K562 (cell line): ENCODE measurements around the gene ANAPC5.

Experiments used
- BMI1 ChIP-seq: fragments of 150-350 bp; IDR thresholded peaks from 2 replicates; pipeline ENCODE4 v1.6.1; 2014; ENCODE audit warnings: low read length
- DEAF1 ChIP-seq: fragments of 450-650 bp; formaldehyde crosslinking; IDR thresholded peaks from 2 replicates; pipeline ENCODE4 v1.4.0; 2020; ENCODE audit warnings: mild to moderate bottlenecking, moderate library complexity
- EP300 ChIP-seq: IDR thresholded peaks from 2 replicates; pipeline ENCODE4 v1.6.1; 2012; ENCODE audit warnings: low read length, improper control_type of control experiment
- EZH2 ChIP-seq: IDR thresholded peaks from 2 replicates; pipeline ENCODE4 v1.6.1; 2012; ENCODE audit warnings: low read depth, mild to moderate bottlenecking, inconsistent platforms, low read length, borderline replicate concordance
- POLR2AphosphoS5 ChIP-seq: IDR thresholded peaks from 2 replicates; pipeline ENCODE4 v1.6.1; 2011; ENCODE audit warnings: mild to moderate bottlenecking, low read depth, low read length, moderate library complexity; ENCODE audit not compliant: control insufficient read depth, insufficient read depth
- SIN3A ChIP-seq, 2 experiments: fragments of 150-350 bp in 1 of 2; IDR thresholded peaks; 2 replicates each; pipeline ENCODE4 v1.6.1; 2011 to 2016; ENCODE audit warnings: borderline replicate concordance in 2 of 2, low read depth in 2 of 2, low read length in 2 of 2, mild to moderate bottlenecking in 2 of 2, moderate library complexity in 2 of 2; ENCODE audit not compliant: control insufficient read depth in 1 of 2
- ZNF165 ChIP-seq: fragments of 250-450 bp; sonication (Bioruptor Pico); IDR thresholded peaks from 2 replicates; pipeline ENCODE4 v1.4.0; 2020; ENCODE audit warnings: borderline replicate concordance
- ZNF217 ChIP-seq: sonication (generic); formaldehyde crosslinking; IDR thresholded peaks from 2 replicates; pipeline ENCODE4 v1.8.0; 2022; ENCODE audit warnings: mild to moderate bottlenecking, missing genetic modification reagents
- TF ChIP-seq, protein P1 (sequence below), 2 experiments: fragments of 450-650 bp; formaldehyde crosslinking in 1 of 2; IDR thresholded peaks; 2 replicates each; pipeline versions ENCODE4 v1.4.0 to v1.6.1; 2014 to 2020; ENCODE audit warnings: mild to moderate bottlenecking in 2 of 2, borderline replicate concordance in 1 of 2, low read depth in 1 of 2
- TF ChIP-seq, protein P2 (sequence below), 3 experiments: IDR thresholded peaks in 2 of 3; conservative IDR thresholded peaks in 1 of 3; 2 replicates each; pipeline ENCODE4 v1.5.1; 2011 to 2012; ENCODE audit warnings: low read length in 3 of 3, mild to moderate bottlenecking in 3 of 3, control low read depth in 2 of 3, improper control_type of control experiment in 1 of 3, inconsistent platforms in 1 of 3, low read depth in 1 of 3, mixed read lengths in 1 of 3, moderate library complexity in 1 of 3; ENCODE audit not compliant: insufficient read depth in 2 of 3
- TF ChIP-seq, protein P3 (sequence below): fragments of 450-650 bp; IDR thresholded peaks from 2 replicates; pipeline ENCODE4 v1.6.1; 2018; ENCODE audit not compliant: partially characterized antibody
- TF ChIP-seq, protein P4 (sequence below): sonication (generic); formaldehyde crosslinking; IDR thresholded peaks from 2 replicates; pipeline ENCODE4 v1.5.0; 2020; ENCODE audit warnings: missing genetic modification reagents
- TF ChIP-seq, protein P5 (sequence below): sonication (generic); formaldehyde crosslinking; IDR thresholded peaks from 2 replicates; pipeline ENCODE4 v1.8.1; 2023; ENCODE audit warnings: mild to moderate bottlenecking, missing genetic modification reagents

GRCh38 chr12:121328620-121329019, 23.6 kb downstream of the ANAPC5 start:
- TF ChIP-seq POLR2AphosphoS5: no peak
- no peak for TF ChIP-seq ZNF165 (CRISPR knock-in tag)
- TF ChIP-seq BMI1: no peak
- TF ChIP-seq, protein P1, sequence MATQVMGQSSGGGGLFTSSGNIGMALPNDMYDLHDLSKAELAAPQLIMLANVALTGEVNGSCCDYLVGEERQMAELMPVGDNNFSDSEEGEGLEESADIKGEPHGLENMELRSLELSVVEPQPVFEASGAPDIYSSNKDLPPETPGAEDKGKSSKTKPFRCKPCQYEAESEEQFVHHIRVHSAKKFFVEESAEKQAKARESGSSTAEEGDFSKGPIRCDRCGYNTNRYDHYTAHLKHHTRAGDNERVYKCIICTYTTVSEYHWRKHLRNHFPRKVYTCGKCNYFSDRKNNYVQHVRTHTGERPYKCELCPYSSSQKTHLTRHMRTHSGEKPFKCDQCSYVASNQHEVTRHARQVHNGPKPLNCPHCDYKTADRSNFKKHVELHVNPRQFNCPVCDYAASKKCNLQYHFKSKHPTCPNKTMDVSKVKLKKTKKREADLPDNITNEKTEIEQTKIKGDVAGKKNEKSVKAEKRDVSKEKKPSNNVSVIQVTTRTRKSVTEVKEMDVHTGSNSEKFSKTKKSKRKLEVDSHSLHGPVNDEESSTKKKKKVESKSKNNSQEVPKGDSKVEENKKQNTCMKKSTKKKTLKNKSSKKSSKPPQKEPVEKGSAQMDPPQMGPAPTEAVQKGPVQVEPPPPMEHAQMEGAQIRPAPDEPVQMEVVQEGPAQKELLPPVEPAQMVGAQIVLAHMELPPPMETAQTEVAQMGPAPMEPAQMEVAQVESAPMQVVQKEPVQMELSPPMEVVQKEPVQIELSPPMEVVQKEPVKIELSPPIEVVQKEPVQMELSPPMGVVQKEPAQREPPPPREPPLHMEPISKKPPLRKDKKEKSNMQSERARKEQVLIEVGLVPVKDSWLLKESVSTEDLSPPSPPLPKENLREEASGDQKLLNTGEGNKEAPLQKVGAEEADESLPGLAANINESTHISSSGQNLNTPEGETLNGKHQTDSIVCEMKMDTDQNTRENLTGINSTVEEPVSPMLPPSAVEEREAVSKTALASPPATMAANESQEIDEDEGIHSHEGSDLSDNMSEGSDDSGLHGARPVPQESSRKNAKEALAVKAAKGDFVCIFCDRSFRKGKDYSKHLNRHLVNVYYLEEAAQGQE (IDR thresholded peaks at IDR 0.05; ENCODE audit: borderline replicate concordance): no peak
- TF ChIP-seq, protein P1 (CRISPR knock-in tag; IDR thresholded peaks at IDR 0.05; ENCODE audit: low read depth): no peak
- TF ChIP-seq, protein P2, sequence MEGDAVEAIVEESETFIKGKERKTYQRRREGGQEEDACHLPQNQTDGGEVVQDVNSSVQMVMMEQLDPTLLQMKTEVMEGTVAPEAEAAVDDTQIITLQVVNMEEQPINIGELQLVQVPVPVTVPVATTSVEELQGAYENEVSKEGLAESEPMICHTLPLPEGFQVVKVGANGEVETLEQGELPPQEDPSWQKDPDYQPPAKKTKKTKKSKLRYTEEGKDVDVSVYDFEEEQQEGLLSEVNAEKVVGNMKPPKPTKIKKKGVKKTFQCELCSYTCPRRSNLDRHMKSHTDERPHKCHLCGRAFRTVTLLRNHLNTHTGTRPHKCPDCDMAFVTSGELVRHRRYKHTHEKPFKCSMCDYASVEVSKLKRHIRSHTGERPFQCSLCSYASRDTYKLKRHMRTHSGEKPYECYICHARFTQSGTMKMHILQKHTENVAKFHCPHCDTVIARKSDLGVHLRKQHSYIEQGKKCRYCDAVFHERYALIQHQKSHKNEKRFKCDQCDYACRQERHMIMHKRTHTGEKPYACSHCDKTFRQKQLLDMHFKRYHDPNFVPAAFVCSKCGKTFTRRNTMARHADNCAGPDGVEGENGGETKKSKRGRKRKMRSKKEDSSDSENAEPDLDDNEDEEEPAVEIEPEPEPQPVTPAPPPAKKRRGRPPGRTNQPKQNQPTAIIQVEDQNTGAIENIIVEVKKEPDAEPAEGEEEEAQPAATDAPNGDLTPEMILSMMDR (IDR thresholded peaks at IDR 0.05 in 2 of 3, conservative IDR thresholded peaks at IDR 0.05 in 1 of 3; ENCODE audit: insufficient read depth in 2 of 3, low read depth in 1 of 3, low read length in 3 of 3): no peak
- no peak for TF ChIP-seq EZH2
- no peak for TF ChIP-seq DEAF1 (CRISPR knock-in tag)
- TF ChIP-seq, protein P3, sequence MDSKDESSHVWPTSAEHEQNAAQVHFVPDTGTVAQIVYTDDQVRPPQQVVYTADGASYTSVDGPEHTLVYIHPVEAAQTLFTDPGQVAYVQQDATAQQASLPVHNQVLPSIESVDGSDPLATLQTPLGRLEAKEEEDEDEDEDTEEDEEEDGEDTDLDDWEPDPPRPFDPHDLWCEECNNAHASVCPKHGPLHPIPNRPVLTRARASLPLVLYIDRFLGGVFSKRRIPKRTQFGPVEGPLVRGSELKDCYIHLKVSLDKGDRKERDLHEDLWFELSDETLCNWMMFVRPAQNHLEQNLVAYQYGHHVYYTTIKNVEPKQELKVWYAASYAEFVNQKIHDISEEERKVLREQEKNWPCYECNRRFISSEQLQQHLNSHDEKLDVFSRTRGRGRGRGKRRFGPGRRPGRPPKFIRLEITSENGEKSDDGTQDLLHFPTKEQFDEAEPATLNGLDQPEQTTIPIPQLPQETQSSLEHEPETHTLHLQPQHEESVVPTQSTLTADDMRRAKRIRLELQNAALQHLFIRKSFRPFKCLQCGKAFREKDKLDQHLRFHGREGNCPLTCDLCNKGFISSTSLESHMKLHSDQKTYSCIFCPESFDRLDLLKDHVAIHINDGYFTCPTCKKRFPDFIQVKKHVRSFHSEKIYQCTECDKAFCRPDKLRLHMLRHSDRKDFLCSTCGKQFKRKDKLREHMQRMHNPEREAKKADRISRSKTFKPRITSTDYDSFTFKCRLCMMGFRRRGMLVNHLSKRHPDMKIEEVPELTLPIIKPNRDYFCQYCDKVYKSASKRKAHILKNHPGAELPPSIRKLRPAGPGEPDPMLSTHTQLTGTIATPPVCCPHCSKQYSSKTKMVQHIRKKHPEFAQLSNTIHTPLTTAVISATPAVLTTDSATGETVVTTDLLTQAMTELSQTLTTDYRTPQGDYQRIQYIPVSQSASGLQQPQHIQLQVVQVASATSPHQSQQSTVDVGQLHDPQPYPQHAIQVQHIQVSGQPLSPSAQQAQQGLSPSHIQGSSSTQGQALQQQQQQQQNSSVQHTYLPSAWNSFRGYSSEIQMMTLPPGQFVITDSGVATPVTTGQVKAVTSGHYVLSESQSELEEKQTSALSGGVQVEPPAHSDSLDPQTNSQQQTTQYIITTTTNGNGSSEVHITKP: no peak
- TF ChIP-seq, protein P4, sequence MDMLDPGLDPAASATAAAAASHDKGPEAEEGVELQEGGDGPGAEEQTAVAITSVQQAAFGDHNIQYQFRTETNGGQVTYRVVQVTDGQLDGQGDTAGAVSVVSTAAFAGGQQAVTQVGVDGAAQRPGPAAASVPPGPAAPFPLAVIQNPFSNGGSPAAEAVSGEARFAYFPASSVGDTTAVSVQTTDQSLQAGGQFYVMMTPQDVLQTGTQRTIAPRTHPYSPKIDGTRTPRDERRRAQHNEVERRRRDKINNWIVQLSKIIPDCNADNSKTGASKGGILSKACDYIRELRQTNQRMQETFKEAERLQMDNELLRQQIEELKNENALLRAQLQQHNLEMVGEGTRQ (CRISPR knock-in tag): no peak
- TF ChIP-seq SIN3A (IDR thresholded peaks at IDR 0.05; ENCODE audit: borderline replicate concordance in 2 of 2, control insufficient read depth in 1 of 2, low read depth in 2 of 2, low read length in 2 of 2): no peak
- no peak for TF ChIP-seq ZNF217 (CRISPR knock-in tag)
- TF ChIP-seq, protein P5, sequence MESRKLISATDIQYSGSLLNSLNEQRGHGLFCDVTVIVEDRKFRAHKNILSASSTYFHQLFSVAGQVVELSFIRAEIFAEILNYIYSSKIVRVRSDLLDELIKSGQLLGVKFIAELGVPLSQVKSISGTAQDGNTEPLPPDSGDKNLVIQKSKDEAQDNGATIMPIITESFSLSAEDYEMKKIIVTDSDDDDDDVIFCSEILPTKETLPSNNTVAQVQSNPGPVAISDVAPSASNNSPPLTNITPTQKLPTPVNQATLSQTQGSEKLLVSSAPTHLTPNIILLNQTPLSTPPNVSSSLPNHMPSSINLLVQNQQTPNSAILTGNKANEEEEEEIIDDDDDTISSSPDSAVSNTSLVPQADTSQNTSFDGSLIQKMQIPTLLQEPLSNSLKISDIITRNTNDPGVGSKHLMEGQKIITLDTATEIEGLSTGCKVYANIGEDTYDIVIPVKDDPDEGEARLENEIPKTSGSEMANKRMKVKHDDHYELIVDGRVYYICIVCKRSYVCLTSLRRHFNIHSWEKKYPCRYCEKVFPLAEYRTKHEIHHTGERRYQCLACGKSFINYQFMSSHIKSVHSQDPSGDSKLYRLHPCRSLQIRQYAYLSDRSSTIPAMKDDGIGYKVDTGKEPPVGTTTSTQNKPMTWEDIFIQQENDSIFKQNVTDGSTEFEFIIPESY (CRISPR knock-in tag): no peak
- no peak for TF ChIP-seq EP300
